Endothelial cell of umbilical vein (primary cell): ENCODE data around the gene METTL24. TPM values are rescaled to one million over a fixed set of nuclear protein-coding genes. Genes with fewer than 3 reads are reported as not detected.

Experiments
- BruUV-seq: library from RNA; stranded (reverse); fragments of 400-500 nt; replicated peaks from 2 replicates; lab custom pipeline; 2021; lab: Mats Ljungman, UMichigan
- CTCF ChIA-PET: fragments of 300-600, 350-600 bp; sonication (Branson Sonifier 250); formaldehyde crosslinking; loops from one replicate; lab custom pipeline; 2021; ENCODE audit warnings: antibody characterized with exemption, inconsistent platforms; lab: Charles Lee
- POLR2A ChIA-PET: fragments of 300-600, 350-600 bp; sonication (Branson Sonifier 250); formaldehyde crosslinking; loops from one replicate; lab custom pipeline; 2021; ENCODE audit warnings: antibody characterized with exemption, inconsistent platforms; lab: Charles Lee
- DNase-seq: peaks from one replicate; pipeline ENCODE4 v3.0.0-alpha.2; 2011; ENCODE audit warnings: low read depth, low spot score
- FAIRE-seq: peaks from 2 replicates; lab custom pipeline; 2011; peaks lifted over from hg19 to GRCh38; lab: Jason Lieb, UNC
- H2AFZ ChIP-seq: 2 replicates; pipeline ENCODE4 v1.6.0; 2012; ENCODE audit warnings: low read depth, low read length, control low read depth, inconsistent platforms
- H3K27ac ChIP-seq: 2 replicates; pipeline ENCODE4 v1.5.1; 2011; ENCODE audit warnings: low read depth, mild to moderate bottlenecking, control low read depth, low read length, moderate library complexity; ENCODE audit not compliant: insufficient read depth
- H3K27me3 ChIP-seq, 2 experiments: 2 replicates each; pipeline versions ENCODE4 v1.6.0 to v1.6.1; 2011; ENCODE audit warnings: low read length in 2 of 2, mixed read lengths in 1 of 2; ENCODE audit not compliant: control insufficient read depth in 2 of 2, insufficient read depth in 2 of 2
- H3K36me3 ChIP-seq, 2 experiments: 2 replicates in 1 of 2; 3 replicates in 1 of 2; pipeline ENCODE4 v1.5.1; 2011; ENCODE audit warnings: low read length in 2 of 2, mild to moderate bottlenecking in 1 of 2, moderate library complexity in 1 of 2; ENCODE audit not compliant: control insufficient read depth in 2 of 2, insufficient read depth in 2 of 2; ENCODE audit errors: extremely low read depth in 1 of 2
- H3K4me1 ChIP-seq: 3 replicates; pipeline ENCODE4 v1.5.1; 2011; ENCODE audit warnings: mild to moderate bottlenecking, low read length; ENCODE audit not compliant: control insufficient read depth, insufficient read depth; ENCODE audit errors: extremely low read depth
- H3K4me2 ChIP-seq: 2 replicates; pipeline ENCODE4 v1.6.1; 2011; ENCODE audit warnings: low read length, control low read depth, mixed read lengths; ENCODE audit not compliant: insufficient read depth
- H3K4me3 ChIP-seq, 3 experiments: fragments of 200-600 bp in 1 of 3; sonication (generic), shearing (Covaris generic) in 1 of 3; replicated peaks in 1 of 3; 2 replicates each; pipeline ENCODE4 v1.5.1; 2011 to 2016; ENCODE audit warnings: control low read depth in 3 of 3, low read length in 3 of 3, mild to moderate bottlenecking in 2 of 3, inconsistent platforms in 1 of 3, low read depth in 1 of 3, moderate library complexity in 1 of 3; ENCODE audit not compliant: insufficient read depth in 1 of 3
- H3K79me2 ChIP-seq: 2 replicates; pipeline ENCODE4 v1.6.0; 2012; ENCODE audit warnings: low read length, inconsistent platforms; ENCODE audit not compliant: control insufficient read depth, insufficient read depth
- H3K9ac ChIP-seq: replicated peaks from 2 replicates; pipeline ENCODE3; 2011; ENCODE audit warnings: low read length, control low read depth; ENCODE audit not compliant: insufficient read depth; ENCODE audit errors: extremely low read depth
- H3K9me1 ChIP-seq: replicated peaks from 3 replicates; pipeline ENCODE4 v1.6.0; 2011; ENCODE audit warnings: mild to moderate bottlenecking, low read length; ENCODE audit not compliant: control insufficient read depth, insufficient read depth; ENCODE audit errors: extremely low read depth
- H3K9me3 ChIP-seq: replicated peaks from 2 replicates; pipeline ENCODE4 v1.5.1; 2012; ENCODE audit warnings: low read length, inconsistent platforms; ENCODE audit not compliant: control insufficient read depth, insufficient read depth
- H4K20me1 ChIP-seq: replicated peaks from 2 replicates; pipeline ENCODE3; 2011; ENCODE audit warnings: mild to moderate bottlenecking, low read length; ENCODE audit not compliant: control insufficient read depth, insufficient read depth; ENCODE audit errors: extremely low read depth
- CTCF ChIP-seq, 2 donors: IDR thresholded peaks; 1 replicate in 1 of 2; 2 replicates in 1 of 2; pipeline ENCODE4 v1.5.1; 2011; ENCODE audit warnings: low read length in 2 of 2, mild to moderate bottlenecking in 2 of 2, moderate library complexity in 2 of 2, control low read depth in 1 of 2, inconsistent platforms in 1 of 2, low read depth in 1 of 2; ENCODE audit not compliant: insufficient read depth in 1 of 2; ENCODE audit errors: extremely low read depth in 1 of 2
- EZH2 ChIP-seq: IDR thresholded peaks from 2 replicates; pipeline ENCODE4 v1.6.1; 2012; ENCODE audit warnings: borderline replicate concordance, low read depth, mild to moderate bottlenecking, moderate library complexity, low read length, inconsistent platforms; ENCODE audit not compliant: severe bottlenecking
- FOS ChIP-seq: IDR thresholded peaks from 2 replicates; pipeline ENCODE4 v1.6.1; 2011; ENCODE audit warnings: mild to moderate bottlenecking, low read length, moderate library complexity, borderline replicate concordance; ENCODE audit not compliant: insufficient read depth
- GATA2 ChIP-seq: IDR thresholded peaks from 2 replicates; pipeline ENCODE4 v1.7.0; 2011; ENCODE audit warnings: low read depth, mild to moderate bottlenecking, moderate library complexity, mixed read lengths, low read length; ENCODE audit not compliant: insufficient read length, insufficient read depth
- JUN ChIP-seq: IDR thresholded peaks from 2 replicates; pipeline ENCODE4 v1.6.1; 2011; ENCODE audit warnings: borderline replicate concordance, low read depth; ENCODE audit not compliant: insufficient read length, insufficient read depth
- MYC ChIP-seq: IDR thresholded peaks from one replicate; pipeline ENCODE4 v1.6.1; 2011; ENCODE audit warnings: mild to moderate bottlenecking, low read depth, low read length
- POLR2A ChIP-seq: IDR thresholded peaks from 2 replicates; pipeline ENCODE4 v1.6.1; 2012; ENCODE audit warnings: low read depth, mild to moderate bottlenecking, control low read depth, low read length
- POLR2AphosphoS5 ChIP-seq: IDR thresholded peaks from 2 replicates; pipeline ENCODE4 v1.6.1; 2012; ENCODE audit warnings: low read depth, mild to moderate bottlenecking, control low read depth, low read length, moderate library complexity; ENCODE audit not compliant: insufficient read depth
- dilution Hi-C: fragments of 300-500 bp; cut with MboI; formaldehyde crosslinking; loops from one replicate; pipeline ENCODE4 v1.15.0; 2019; ENCODE audit warnings: low sequenced_read_pairs; ENCODE audit not compliant: extremely low pct_ligation_motif_present
- intact Hi-C: fragments of 100-400 bp; cut with micrococcal nuclease; formaldehyde crosslinking; loops from one replicate; pipeline ENCODE4 v1.10.0; 2022
- polyA plus RNA-seq, 4 experiments: library from polyadenylated mRNA; depleted of rRNA in 3 of 4; stranded (reverse) in 3 of 4; unstranded in 1 of 4; fragments of >200 nt; gene quantifications; 2 replicates each; pipeline versions ENCODE4 v1.2.1 to v1.2.3, GENCODE V29; 2011 to 2012; ENCODE audit warnings: missing spikeins in 1 of 4
- total RNA-seq: library from RNA; stranded (reverse); gene quantifications from 2 replicates; pipeline ENCODE4 v1.2.3, GENCODE V29; 2021
- TF ChIP-seq, protein P1 (sequence below): IDR thresholded peaks from 2 replicates; pipeline ENCODE4 v1.6.1; 2011; ENCODE audit not compliant: insufficient read depth, insufficient read length

Gene METTL24
- total and polyA plus RNA-seq, 2 donors (not counting 3 experiments of a cell fraction or from before 2014, with no cell fraction given): not detected

GRCh38 chr6:110198561-110198960 is 159.6 kb downstream of the METTL24 start:
- H2AFZ ChIP-seq: no peak overlapping the region
- H3K4me3 ChIP-seq: no peak overlapping the region
- POLR2A ChIA-PET: no interaction called here
- CTCF ChIA-PET: interaction anchor here (0.6 to 1.2 kb wide), 3 partner anchors 56 to 159 kb away, joined by 3 to 4 read pairs (median 3); no protein-coding TSS in a partner anchor
- no peak overlapping the region for H3K9ac ChIP-seq
- H3K27ac ChIP-seq: no peak overlapping the region
- FAIRE-seq: no peak
- H3K27me3 ChIP-seq: no peaks in the 10 kb centered on the region
- H3K36me3 ChIP-seq: peaks cover 0 to 2% of the 10 kb centered on the region in 2 experiments
- no peaks in the 10 kb centered on the region for H3K9me3 ChIP-seq
- no peaks in the 10 kb centered on the region for H3K4me1 ChIP-seq
- intact Hi-C loops: no loop called here
- dilution Hi-C loops: no loop called here
- H3K9me1 ChIP-seq: no peaks in the 10 kb centered on the region
- no TSS peak for BruUV-seq
- H3K4me2 ChIP-seq: no peak overlapping the region
- peaks cover 3% of the 10 kb centered on the region for H4K20me1 ChIP-seq
- H3K79me2 ChIP-seq: peaks cover 18% of the 10 kb centered on the region
- TF ChIP-seq FOS: no peak
- TF ChIP-seq, protein P1, sequence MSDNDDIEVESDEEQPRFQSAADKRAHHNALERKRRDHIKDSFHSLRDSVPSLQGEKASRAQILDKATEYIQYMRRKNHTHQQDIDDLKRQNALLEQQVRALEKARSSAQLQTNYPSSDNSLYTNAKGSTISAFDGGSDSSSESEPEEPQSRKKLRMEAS: no peak
- no peak for TF ChIP-seq EZH2
- TF ChIP-seq MYC: no peak
- TF ChIP-seq JUN: no peak
- no peak for TF ChIP-seq CTCF (IDR thresholded peaks at IDR 0.05; ENCODE audit: extremely low read depth in 1 of 2, insufficient read depth in 1 of 2, low read depth in 1 of 2, low read length in 2 of 2)
- TF ChIP-seq POLR2AphosphoS5: no peak
- no peak for TF ChIP-seq POLR2A
- no peak for TF ChIP-seq GATA2
- DNase-seq: no peak
